Neural progenitor cell (in vitro differentiated cells): Measurements from ENCODE around the gene TLCD2. TPM values are rescaled to one million over a fixed set of nuclear protein-coding genes. Genes with fewer than 3 reads are reported as not detected.

Experiments
- DNase-seq: peaks from one replicate; pipeline ENCODE4 v3.0.0-alpha.2; 2016; ENCODE audit warnings: low spot score
- H2AFZ ChIP-seq: fragments of 200-600 bp; sonication (generic); replicated peaks from 2 replicates; pipeline ENCODE4 v1.6.1; 2016; ENCODE audit warnings: antibody characterized with exemption
- H3F3A ChIP-seq: fragments of 200-600 bp; sonication (generic); 2 replicates; pipeline ENCODE4 v1.6.1; 2016; ENCODE audit warnings: antibody characterized with exemption, low read depth
- H3K27ac ChIP-seq: fragments of 200-600 bp; sonication (generic); 2 replicates; pipeline ENCODE4 v1.5.1; 2016; ENCODE audit warnings: mild to moderate bottlenecking
- H3K27me3 ChIP-seq: fragments of 200-600 bp; sonication (generic); 2 replicates; pipeline ENCODE4 v1.6.1; 2016; ENCODE audit warnings: mild to moderate bottlenecking, moderate library complexity
- H3K36me3 ChIP-seq: fragments of 200-600 bp; sonication (generic); 2 replicates; pipeline ENCODE4 v1.5.1; 2016
- H3K4me1 ChIP-seq: fragments of 200-600 bp; sonication (generic); 2 replicates; pipeline ENCODE4 v1.6.1; 2016; ENCODE audit warnings: mixed run types
- H3K4me2 ChIP-seq: fragments of 200-600 bp; sonication (generic); 2 replicates; pipeline ENCODE4 v1.6.1; 2016
- H3K4me3 ChIP-seq: fragments of 200-600 bp; sonication (generic); 2 replicates; pipeline ENCODE4 v1.5.1; 2016
- H3K79me2 ChIP-seq: fragments of 200-600 bp; sonication (generic); 2 replicates; pipeline ENCODE4 v1.6.1; 2016; ENCODE audit warnings: low read depth
- H3K9ac ChIP-seq: fragments of 200-600 bp; sonication (generic); 2 replicates; pipeline ENCODE4 v1.6.1; 2016
- H3K9me3 ChIP-seq: fragments of 200-600 bp; sonication (generic); 2 replicates; pipeline ENCODE4 v1.5.1; 2016; ENCODE audit warnings: low read depth
- H4K20me1 ChIP-seq: fragments of 200-600 bp; sonication (generic); 2 replicates; pipeline ENCODE4 v1.6.1; 2016; ENCODE audit warnings: low read depth
- H3K27ac Mint-ChIP-seq: 3 replicates; pipeline ENCODE4 v1.8.0; 2021; ENCODE audit warnings: mixed read lengths
- H3K27me3 Mint-ChIP-seq: 2 replicates; pipeline ENCODE4 v1.8.0; 2022; ENCODE audit warnings: low read depth, mild to moderate bottlenecking, inconsistent platforms, moderate library complexity, mixed read lengths; ENCODE audit not compliant: insufficient read depth
- H3K36me3 Mint-ChIP-seq: 3 replicates; pipeline ENCODE4 v1.8.0; 2021; ENCODE audit warnings: mixed read lengths
- H3K4me1 Mint-ChIP-seq: 3 replicates; pipeline ENCODE4 v1.8.0; 2021; ENCODE audit warnings: mixed read lengths
- H3K4me3 Mint-ChIP-seq: 3 replicates; pipeline ENCODE4 v1.8.0; 2021; ENCODE audit warnings: mild to moderate bottlenecking, moderate library complexity, mixed read lengths
- H3K9me3 Mint-ChIP-seq: 3 replicates; pipeline ENCODE4 v1.8.0; 2020; ENCODE audit warnings: mixed read lengths
- EZH2 ChIP-seq: fragments of 200-600 bp; sonication (generic); IDR thresholded peaks from 2 replicates; pipeline ENCODE4 v1.6.1; 2017; ENCODE audit warnings: antibody characterized with exemption, mild to moderate bottlenecking, moderate library complexity
- EZH2phosphoT487 ChIP-seq: fragments of 200-600 bp; sonication (generic); IDR thresholded peaks from 2 replicates; pipeline ENCODE4 v1.6.1; 2017; ENCODE audit warnings: antibody characterized with exemption
- total RNA-seq: library from RNA; depleted of rRNA; stranded (reverse); fragments of >200 nt; gene quantifications from 2 replicates; pipeline ENCODE4 v1.2.3, GENCODE V29; 2015; ENCODE audit warnings: low replicate concordance
- TF ChIP-seq, protein P1 (sequence below): fragments of 200-600 bp; sonication (generic); IDR thresholded peaks from 2 replicates; pipeline ENCODE4 v1.5.1; 2017; ENCODE audit warnings: antibody characterized with exemption, mild to moderate bottlenecking

The TLCD2 gene
- total RNA-seq, 1 donor from 2014 or later = 0.15 TPM

DNA sequence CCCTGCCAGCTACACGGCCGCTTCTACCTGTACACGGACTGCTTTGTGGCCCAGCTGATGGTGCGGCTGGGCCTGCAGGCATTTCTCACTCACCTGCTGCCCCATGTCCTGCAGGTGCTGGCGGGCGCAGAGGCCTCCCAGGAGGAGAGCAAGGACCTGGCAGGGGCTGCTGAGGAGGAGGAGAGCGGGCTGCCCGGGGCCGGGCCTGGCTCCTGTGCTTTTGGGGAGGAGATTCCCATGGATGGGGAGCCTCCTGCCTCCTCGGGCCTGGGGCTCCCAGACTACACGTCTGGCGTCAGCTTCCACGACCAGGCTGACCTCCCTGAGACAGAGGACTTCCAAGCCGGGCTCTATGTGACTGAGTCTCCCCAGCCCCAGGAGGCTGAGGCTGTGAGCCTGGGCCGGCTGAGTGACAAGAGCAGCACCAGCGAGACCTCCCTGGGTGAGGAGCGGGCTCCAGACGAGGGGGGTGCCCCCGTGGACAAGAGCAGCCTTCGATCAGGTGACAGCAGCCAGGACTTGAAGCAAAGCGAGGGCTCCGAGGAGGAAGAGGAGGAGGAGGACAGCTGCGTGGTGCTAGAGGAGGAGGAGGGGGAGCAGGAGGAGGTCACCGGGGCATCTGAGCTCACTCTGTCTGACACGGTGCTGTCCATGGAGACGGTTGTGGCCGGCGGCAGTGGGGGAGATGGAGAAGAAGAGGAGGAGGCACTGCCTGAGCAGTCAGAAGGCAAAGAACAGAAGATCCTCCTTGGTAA, 17.9 kb upstream of the TLCD2 start:
- H3K79me2 ChIP-seq = no peaks in the 10 kb centered on the region
- H3K9ac ChIP-seq = no peak overlapping the region
- H3K4me3 Mint-ChIP-seq = no peak overlapping the region
- no peaks in the 10 kb centered on the region for H3K36me3 ChIP-seq
- no peaks in the 10 kb centered on the region for H3K4me1 ChIP-seq
- peaks cover 10% of the 10 kb centered on the region for H3K4me1 Mint-ChIP-seq
- DNase-seq = no peak
- no peak overlapping the region for H3K4me2 ChIP-seq
- no peaks in the 10 kb centered on the region for H3K9me3 ChIP-seq
- peaks cover 5% of the 10 kb centered on the region for H3K27me3 Mint-ChIP-seq
- no peaks in the 10 kb centered on the region for H4K20me1 ChIP-seq
- no peaks in the 10 kb centered on the region for H3K36me3 Mint-ChIP-seq
- H3K27ac ChIP-seq = no peak overlapping the region
- no peaks in the 10 kb centered on the region for H3K27me3 ChIP-seq
- no peaks in the 10 kb centered on the region for H3K9me3 Mint-ChIP-seq
- no peak for TF ChIP-seq EZH2
- no peak for TF ChIP-seq EZH2phosphoT487
- TF ChIP-seq, protein P1, sequence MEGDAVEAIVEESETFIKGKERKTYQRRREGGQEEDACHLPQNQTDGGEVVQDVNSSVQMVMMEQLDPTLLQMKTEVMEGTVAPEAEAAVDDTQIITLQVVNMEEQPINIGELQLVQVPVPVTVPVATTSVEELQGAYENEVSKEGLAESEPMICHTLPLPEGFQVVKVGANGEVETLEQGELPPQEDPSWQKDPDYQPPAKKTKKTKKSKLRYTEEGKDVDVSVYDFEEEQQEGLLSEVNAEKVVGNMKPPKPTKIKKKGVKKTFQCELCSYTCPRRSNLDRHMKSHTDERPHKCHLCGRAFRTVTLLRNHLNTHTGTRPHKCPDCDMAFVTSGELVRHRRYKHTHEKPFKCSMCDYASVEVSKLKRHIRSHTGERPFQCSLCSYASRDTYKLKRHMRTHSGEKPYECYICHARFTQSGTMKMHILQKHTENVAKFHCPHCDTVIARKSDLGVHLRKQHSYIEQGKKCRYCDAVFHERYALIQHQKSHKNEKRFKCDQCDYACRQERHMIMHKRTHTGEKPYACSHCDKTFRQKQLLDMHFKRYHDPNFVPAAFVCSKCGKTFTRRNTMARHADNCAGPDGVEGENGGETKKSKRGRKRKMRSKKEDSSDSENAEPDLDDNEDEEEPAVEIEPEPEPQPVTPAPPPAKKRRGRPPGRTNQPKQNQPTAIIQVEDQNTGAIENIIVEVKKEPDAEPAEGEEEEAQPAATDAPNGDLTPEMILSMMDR = no peak
- no peak overlapping the region for H3K27ac Mint-ChIP-seq
- peaks cover 10% of the 10 kb centered on the region for H3F3A ChIP-seq
- no peak overlapping the region for H3K4me3 ChIP-seq
- H2AFZ ChIP-seq = no peak overlapping the region

DNA sequence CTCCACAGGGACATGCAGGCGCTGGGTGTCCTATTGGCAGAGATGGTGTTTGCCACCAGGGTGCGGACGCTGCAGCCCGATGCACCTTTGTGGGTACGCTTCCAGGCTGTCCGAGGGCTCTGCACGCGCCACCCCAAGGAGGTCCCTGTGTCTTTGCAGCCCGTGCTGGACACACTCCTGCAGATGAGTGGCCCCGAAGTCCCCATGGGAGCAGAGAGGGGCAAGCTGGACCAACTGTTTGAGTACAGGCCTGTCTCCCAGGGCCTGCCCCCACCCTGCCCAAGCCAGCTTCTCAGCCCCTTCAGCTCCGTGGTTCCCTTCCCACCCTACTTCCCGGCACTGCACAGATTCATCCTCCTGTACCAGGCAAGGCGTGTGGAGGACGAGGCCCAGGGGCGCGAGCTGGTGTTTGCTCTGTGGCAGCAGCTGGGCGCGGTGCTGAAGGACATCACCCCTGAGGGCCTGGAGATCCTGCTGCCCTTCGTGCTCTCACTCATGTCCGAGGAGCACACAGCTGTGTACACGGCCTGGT, 17.1 kb upstream of the TLCD2 start:
- Mint-ChIP-seq H3K9me3 (no peaks in the 10 kb centered on the region), H3K36me3 (no peaks in the 10 kb centered on the region), H3K27me3 (peaks cover 5% of the 10 kb centered on the region), H3K4me3 (no peak overlapping the region), H3K4me1 (peaks cover 10% of the 10 kb centered on the region), H3K27ac (no peak overlapping the region)
- Histone ChIP-seq H4K20me1 (no peaks in the 10 kb centered on the region), H3K79me2 (no peaks in the 10 kb centered on the region), H3K36me3 (no peaks in the 10 kb centered on the region), H3K9me3 (no peaks in the 10 kb centered on the region), H2AFZ (no peak overlapping the region), H3F3A (peaks cover 12% of the 10 kb centered on the region), H3K27ac (no peak overlapping the region), H3K27me3 (no peaks in the 10 kb centered on the region), H3K4me3 (no peak overlapping the region), H3K4me2 (no peak overlapping the region), H3K9ac (no peak overlapping the region), H3K4me1 (no peaks in the 10 kb centered on the region)
- DNase-seq = no peak
- no peak for TF ChIP-seq EZH2
- TF ChIP-seq, protein P1 = no peak
- TF ChIP-seq EZH2phosphoT487 = no peak

DNA sequence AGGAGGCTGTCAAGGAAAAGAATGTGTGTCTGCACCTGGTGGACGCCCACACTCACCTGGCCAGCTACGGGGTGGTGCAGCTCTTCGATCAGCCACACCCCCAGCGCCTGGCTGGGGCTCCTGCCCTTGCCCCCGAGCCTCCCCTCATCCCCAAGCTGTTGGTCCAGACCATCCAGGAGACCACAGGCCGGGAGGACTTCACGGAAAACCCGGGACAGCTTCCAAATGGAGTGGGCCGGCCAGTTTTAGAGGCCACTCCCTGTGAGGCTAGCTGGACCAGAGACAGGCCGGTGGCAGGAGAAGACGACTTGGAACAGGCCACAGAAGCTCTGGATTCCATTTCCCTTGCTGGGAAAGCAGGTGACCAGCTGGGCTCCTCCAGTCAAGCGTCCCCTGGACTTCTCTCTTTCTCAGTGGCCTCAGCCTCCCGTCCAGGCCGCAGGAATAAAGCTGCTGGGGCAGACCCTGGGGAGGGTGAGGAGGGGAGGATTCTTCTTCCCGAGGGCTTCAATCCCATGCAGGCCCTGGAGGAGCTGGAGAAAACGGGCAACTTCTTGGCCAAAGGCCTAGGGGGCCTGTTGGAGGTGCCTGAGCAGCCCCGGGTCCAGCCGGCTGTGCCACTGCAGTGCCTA, 16.6 kb upstream of the TLCD2 start:
- H3K4me2 ChIP-seq = no peak overlapping the region

More for the DNA sequence above, 16.6 kb upstream of the TLCD2 start:
- Mint-ChIP-seq H3K9me3 (no peaks in the 10 kb centered on the region), H3K36me3 (no peaks in the 10 kb centered on the region), H3K27ac (no peak overlapping the region), H3K4me1 (peaks cover 10% of the 10 kb centered on the region), H3K27me3 (peaks cover 5% of the 10 kb centered on the region), H3K4me3 (no peak overlapping the region)
- H3K9ac ChIP-seq = no peak overlapping the region
- TF ChIP-seq EZH2phosphoT487 (no peak), EZH2 (no peak)
- TF ChIP-seq, protein P1 = no peak
- no peaks in the 10 kb centered on the region for H3K9me3 ChIP-seq
- H3K4me3 ChIP-seq = no peak overlapping the region
- H3K27ac ChIP-seq = no peak overlapping the region
- no peaks in the 10 kb centered on the region for H3K36me3 ChIP-seq
- peaks cover 12% of the 10 kb centered on the region for H3F3A ChIP-seq
- H4K20me1 ChIP-seq = no peaks in the 10 kb centered on the region
- no peaks in the 10 kb centered on the region for H3K27me3 ChIP-seq
- no peak for DNase-seq
- H2AFZ ChIP-seq = no peak overlapping the region
- H3K79me2 ChIP-seq = no peaks in the 10 kb centered on the region
- H3K4me1 ChIP-seq = no peaks in the 10 kb centered on the region
